Measurements from ENCODE around the gene TNIK. TPM values are rescaled to one million over a fixed set of nuclear protein-coding genes. Genes with fewer than 3 reads are reported as not detected.
"Not testable (repeated sequence)": the region's sequence is repeated elsewhere in the genome, so short reads cannot be mapped to it uniquely, and the experiment has no call there.

TNIK gene
- total RNA-seq, 1 donor from 2014 or later, result 1.1 TPM

DNA sequence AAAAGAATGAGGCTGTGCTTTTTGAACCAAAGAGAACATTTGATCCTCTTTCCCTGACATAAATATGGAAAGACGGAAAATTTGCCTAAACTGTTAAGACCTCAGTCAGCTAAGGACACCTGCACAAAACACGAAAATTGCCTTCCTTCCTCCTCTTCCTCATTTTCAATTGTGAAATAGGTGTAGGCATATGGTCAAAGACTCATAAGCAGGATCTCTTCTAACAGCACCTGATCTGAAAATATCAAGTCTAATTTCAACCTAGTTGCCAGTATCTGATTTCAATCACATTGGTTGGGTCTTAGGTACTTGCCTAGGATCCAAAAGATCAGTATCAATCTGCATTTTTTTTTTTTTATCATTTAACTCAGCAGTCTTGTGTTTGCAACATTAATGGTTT is 218.0 kb downstream of the TNIK start:
- Histone ChIP-seq H3K4me3 (ENCODE audit: low read depth, low read length) (no peak overlapping the region), H3K36me3 (ENCODE audit: control insufficient read depth, insufficient read depth, low read length) (no peaks in the 10 kb centered on the region), H3K27me3 (ENCODE audit: control insufficient read depth, insufficient read depth, low read length) (no peaks in the 10 kb centered on the region)
- FAIRE-seq (no peak), DNase-seq (ENCODE audit: low read depth) (no peak)
- no peak for TF ChIP-seq CTCF (IDR thresholded peaks at IDR 0.05; ENCODE audit: insufficient read depth, low read length, severe bottlenecking)

DNA sequence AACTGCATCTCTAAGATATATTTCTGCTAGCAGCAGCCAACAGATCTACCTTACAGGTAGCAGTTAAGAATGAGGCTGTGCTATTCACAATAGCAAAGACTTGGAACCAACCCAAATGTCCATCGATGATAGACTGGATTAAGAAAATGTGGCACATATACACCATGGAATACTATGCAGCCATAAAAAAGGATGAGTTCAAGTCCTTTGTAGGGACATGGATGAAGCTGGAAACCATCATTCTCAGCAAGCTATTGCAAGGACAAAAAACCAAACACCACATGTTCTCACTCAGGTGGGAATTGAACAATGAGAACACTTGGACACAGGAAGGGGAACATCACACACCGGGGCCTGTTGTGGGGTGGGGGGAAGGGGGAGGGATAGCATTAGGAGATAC is 218.6 kb downstream of the TNIK start:
- H3K27me3 ChIP-seq (ENCODE audit: control insufficient read depth, insufficient read depth, low read length); H3K36me3 ChIP-seq (ENCODE audit: control insufficient read depth, insufficient read depth, low read length); DNase-seq (ENCODE audit: low read depth); H3K4me3 ChIP-seq (ENCODE audit: low read depth, low read length); FAIRE-seq: not testable (repeated sequence)

DNA sequence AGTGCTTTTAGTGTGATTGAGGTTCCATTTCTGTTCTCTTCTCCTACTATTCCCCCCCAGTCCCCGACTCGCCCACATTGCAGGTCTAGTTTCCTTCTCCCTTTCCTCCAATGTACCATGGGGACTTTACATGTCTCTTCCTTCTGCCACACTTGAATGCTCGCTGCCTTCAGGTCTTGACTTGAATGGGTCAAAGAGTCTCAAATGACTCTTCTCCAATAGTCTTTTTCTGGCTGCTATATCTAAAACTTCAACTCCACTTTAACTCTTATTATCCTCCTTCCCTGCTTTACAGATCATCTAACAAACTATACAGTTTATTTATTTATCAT is 219.7 kb downstream of the TNIK start:
- DNase-seq (ENCODE audit: low read depth), result no peak
- Histone ChIP-seq H3K36me3 (ENCODE audit: control insufficient read depth, insufficient read depth, low read length) (no peaks in the 10 kb centered on the region), H3K4me3 (ENCODE audit: low read depth, low read length) (no peak overlapping the region), H3K27me3 (ENCODE audit: control insufficient read depth, insufficient read depth, low read length) (no peaks in the 10 kb centered on the region)
- no peak for TF ChIP-seq CTCF (IDR thresholded peaks at IDR 0.05; ENCODE audit: insufficient read depth, low read length, severe bottlenecking)
- FAIRE-seq, result no peak

DNA sequence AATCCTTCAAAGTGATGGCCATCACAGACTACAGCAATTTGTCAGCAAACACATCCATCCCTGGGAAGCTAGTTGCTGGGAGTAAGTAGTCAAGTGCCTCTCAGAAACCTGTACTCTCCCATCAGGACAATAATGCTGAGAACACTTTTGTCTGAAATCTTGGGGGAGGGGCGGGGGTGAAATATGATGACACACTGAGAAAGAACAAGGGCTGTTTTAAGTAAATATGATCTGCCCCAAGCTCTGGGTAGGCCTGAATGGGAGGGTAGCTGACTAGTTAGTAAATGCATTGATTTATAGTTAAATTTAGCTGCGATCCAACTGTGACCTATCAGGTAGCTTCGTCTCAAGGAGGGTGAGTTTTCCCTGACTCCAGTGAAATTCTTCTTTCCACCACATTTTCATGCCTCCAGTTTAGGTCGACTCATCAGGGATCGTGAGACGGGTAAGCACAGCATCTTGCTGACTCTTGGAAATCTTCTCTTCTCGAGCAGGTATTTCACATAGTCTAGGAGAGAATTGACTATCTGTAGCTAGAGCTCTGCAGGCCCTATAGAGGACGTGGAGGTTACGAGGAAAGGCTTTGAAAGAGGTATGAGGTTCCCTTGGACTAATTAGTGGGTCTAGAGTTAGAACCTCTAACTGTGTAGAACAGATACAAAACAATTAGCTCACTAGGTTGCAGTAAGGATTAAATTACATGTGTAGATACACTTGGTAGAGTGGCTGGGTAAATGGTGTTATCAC is 220.3 kb downstream of the TNIK start:
- H3K27me3 ChIP-seq (ENCODE audit: control insufficient read depth, insufficient read depth, low read length), result no peaks in the 10 kb centered on the region
- FAIRE-seq (no peak), DNase-seq (ENCODE audit: low read depth) (no peak)
- no peaks in the 10 kb centered on the region for H3K36me3 ChIP-seq (ENCODE audit: control insufficient read depth, insufficient read depth, low read length)
- no peak for TF ChIP-seq CTCF (IDR thresholded peaks at IDR 0.05; ENCODE audit: insufficient read depth, low read length, severe bottlenecking)
- no peak overlapping the region for H3K4me3 ChIP-seq (ENCODE audit: low read depth, low read length)

DNA sequence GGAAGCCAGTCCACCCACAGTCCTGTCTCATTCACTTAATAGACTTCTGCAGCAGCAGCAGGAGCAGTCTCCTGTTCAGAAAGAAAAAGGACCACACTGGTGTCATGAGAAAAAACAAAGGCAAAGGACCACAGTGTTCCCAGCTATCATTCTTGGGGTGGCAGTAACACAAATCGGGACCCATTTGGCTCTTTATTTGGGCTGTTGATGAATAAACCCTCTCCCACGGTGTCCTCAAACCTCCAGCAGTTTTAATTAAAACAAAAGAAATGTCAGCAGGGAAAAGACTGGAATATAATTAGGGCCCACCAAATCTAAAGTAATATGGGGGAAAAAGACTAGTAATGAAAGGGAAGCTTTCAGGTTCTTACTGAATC is 223.2 kb downstream of the TNIK start:
- no peaks in the 10 kb centered on the region for H3K27me3 ChIP-seq (ENCODE audit: control insufficient read depth, insufficient read depth, low read length)
- FAIRE-seq, result no peak
- H3K4me3 ChIP-seq (ENCODE audit: low read depth, low read length), result no peak overlapping the region
- TF ChIP-seq CTCF (IDR thresholded peaks at IDR 0.05; ENCODE audit: insufficient read depth, low read length, severe bottlenecking), result no peak
- no peaks in the 10 kb centered on the region for H3K36me3 ChIP-seq (ENCODE audit: control insufficient read depth, insufficient read depth, low read length)
- DNase-seq (ENCODE audit: low read depth), result no peak

DNA sequence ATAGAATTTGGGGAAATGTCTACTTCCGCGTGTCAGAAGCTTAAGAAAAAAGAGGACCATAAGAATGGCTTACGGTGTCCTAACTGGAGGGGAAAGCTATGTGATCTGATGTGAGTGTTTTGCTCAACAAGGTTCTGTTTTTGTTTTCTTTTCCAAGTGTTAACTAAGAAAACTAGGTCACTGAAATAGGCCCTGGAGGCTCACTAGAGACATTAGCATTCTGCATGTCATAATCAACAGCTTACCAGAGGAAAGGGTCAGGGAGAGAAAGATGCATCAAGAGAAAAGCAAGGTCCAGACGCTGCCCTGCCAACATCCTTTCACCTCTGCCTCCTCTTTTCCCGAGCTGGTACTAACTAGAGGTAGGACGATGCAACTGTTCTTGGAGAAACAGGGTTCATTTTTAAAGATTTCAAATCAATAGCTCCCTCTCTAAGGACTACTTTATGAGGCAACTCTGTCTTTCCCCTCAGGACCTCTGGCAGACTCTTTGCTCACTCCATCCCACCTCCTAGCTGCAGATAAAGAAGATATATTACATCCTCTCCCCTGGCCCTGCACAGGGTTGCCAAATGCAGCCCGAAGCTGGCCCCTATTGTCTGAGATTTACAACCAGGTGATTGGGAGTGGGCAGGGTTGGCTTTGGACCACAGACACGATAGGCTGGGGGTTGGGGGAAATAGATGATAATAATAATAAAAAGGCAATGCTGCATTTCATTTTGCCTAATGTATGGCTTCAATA is 223.8 kb downstream of the TNIK start:
- FAIRE-seq, result no peak
- DNase-seq (ENCODE audit: low read depth), result no peak
- H3K4me3 ChIP-seq (ENCODE audit: low read depth, low read length), result no peak overlapping the region
- no peak for TF ChIP-seq CTCF (IDR thresholded peaks at IDR 0.05; ENCODE audit: insufficient read depth, low read length, severe bottlenecking)
- H3K27me3 ChIP-seq (ENCODE audit: control insufficient read depth, insufficient read depth, low read length), result no peaks in the 10 kb centered on the region
- no peaks in the 10 kb centered on the region for H3K36me3 ChIP-seq (ENCODE audit: control insufficient read depth, insufficient read depth, low read length)
